ENCODE data around the gene RND3. TPM values are rescaled to one million over a fixed set of nuclear protein-coding genes. Genes with fewer than 3 reads are reported as not detected.

RND3 gene
- total RNA-seq, 2 donors from 2014 or later, result 4.9 to 10.6 TPM

DNA sequence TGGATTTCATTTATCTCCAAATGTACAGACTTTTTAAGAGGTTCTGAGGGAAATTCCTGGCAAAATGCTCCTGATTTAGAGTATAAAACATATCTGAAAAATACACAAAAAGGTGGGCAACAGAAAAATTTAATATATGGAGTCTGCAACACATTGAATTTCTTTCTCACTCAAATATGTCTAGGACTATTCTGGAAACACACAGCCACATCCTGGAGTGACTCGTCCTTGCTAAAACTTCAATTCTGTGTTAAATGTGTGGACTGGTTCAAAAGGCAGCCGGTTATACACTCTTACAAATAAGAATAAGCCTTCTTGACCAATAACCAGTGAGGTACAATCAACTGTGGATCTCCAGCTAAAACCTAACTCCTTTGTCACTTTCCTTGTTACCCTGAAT lies 44.1 kb upstream of the RND3 start:
- Histone ChIP-seq H3K27ac (no peak overlapping the region), H3K36me3 (replicated peaks in 1 of 2; ENCODE audit: insufficient read depth in 1 of 2, low read depth in 2 of 2) (no peaks in the 10 kb centered on the region), H3K27me3 (no peaks in the 10 kb centered on the region), H3K4me3 (no peak overlapping the region), H3K4me1 (no peaks in the 10 kb centered on the region), H3K9me3 (no peaks in the 10 kb centered on the region)
- TF ChIP-seq, protein P1, sequence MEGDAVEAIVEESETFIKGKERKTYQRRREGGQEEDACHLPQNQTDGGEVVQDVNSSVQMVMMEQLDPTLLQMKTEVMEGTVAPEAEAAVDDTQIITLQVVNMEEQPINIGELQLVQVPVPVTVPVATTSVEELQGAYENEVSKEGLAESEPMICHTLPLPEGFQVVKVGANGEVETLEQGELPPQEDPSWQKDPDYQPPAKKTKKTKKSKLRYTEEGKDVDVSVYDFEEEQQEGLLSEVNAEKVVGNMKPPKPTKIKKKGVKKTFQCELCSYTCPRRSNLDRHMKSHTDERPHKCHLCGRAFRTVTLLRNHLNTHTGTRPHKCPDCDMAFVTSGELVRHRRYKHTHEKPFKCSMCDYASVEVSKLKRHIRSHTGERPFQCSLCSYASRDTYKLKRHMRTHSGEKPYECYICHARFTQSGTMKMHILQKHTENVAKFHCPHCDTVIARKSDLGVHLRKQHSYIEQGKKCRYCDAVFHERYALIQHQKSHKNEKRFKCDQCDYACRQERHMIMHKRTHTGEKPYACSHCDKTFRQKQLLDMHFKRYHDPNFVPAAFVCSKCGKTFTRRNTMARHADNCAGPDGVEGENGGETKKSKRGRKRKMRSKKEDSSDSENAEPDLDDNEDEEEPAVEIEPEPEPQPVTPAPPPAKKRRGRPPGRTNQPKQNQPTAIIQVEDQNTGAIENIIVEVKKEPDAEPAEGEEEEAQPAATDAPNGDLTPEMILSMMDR (IDR thresholded peaks at IDR 0.05), result no peak
- no peak for TF ChIP-seq POLR2A (IDR thresholded peaks at IDR 0.05)
- 50 to 75% methylated on average over 2 of the region's 2 CpGs for WGBS, 2 donors
- ATAC-seq, result no peak
- intact Hi-C loops (cut with DNase I), result no loop called here
- DNase-seq, result no peak

DNA sequence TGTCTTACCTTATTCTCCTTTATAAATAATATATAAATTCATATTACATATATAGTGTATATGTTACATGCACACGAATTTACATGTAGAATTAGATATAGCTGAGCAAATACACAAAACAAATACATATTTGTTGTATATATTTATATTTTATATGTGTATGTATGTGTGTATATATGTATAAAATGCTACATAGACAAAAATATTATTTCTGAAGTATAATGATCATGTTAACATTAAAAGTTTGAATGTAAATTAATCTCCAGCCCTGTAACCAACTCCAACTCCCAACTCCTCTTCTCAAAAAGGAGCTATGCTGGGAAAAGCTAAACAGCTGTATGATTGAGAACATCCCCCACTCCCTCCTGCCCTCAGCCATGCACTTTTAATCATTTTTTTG lies 42.7 kb upstream of the RND3 start:
- Histone ChIP-seq H3K4me1 (no peaks in the 10 kb centered on the region), H3K36me3 (replicated peaks in 1 of 2; ENCODE audit: insufficient read depth in 1 of 2, low read depth in 2 of 2) (no peaks in the 10 kb centered on the region), H3K9me3 (no peaks in the 10 kb centered on the region), H3K4me3 (no peak overlapping the region), H3K27ac (no peak overlapping the region), H3K27me3 (no peaks in the 10 kb centered on the region)
- TF ChIP-seq, protein P1 (IDR thresholded peaks at IDR 0.05), result no peak
- no peak for TF ChIP-seq POLR2A (IDR thresholded peaks at IDR 0.05)
- DNase-seq (no peak), ATAC-seq (no peak)
- WGBS, 2 donors, result 31 to 37% methylated on average over 1 of the region's 1 CpG
- intact Hi-C loops (cut with DNase I), result no loop called here

DNA sequence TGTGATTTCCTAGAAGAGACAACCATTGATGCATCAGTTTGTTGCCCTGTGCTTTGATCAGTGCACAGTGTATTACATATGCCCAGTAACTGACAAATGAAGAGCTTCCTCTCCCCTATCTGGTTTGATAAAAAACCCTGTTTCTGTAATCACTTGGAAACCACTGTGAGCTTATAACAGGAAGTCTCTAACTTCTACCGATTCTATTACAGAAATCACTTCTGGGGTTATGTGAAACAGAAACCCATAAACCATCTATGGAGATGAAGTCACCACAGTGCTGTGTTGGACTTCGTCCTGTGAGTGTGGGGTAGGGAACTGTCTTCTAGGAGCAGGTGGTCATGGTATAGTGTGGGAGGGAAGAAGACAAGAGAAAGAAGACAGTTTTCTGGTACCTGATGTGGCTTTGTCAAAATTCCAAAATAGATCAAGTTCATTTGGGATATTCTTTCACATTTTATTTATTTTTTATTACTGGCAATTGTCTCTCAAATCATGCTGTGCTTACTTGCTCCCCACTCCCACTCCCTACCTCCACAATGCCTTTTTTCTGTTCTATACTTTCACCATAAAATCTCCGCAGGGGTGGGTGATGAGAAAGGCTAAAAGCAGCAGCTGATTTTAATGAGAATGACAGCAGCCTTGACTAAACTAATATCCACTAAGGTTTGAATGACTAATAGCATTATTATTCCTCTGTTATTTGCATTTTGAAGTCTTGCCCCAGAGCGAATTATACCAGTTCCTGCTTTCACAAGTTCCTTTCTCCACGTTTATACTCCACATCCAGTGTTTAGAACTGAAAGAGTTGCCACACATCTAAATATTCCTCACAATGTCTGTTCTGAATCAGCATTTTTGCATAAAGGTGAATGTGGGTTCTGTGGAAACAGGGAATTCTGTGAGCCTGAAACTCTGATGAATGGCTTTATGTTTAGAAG lies 41.7 kb upstream of the RND3 start:
- TF ChIP-seq, protein P1 (IDR thresholded peaks at IDR 0.05), result no peak
- TF ChIP-seq POLR2A (IDR thresholded peaks at IDR 0.05), result no peak
- 38 to 45% methylated on average over 5 of the region's 5 CpGs for WGBS, 2 donors
- intact Hi-C loops (cut with DNase I), result no loop called here
- Histone ChIP-seq H3K36me3 (replicated peaks in 1 of 2; ENCODE audit: insufficient read depth in 1 of 2, low read depth in 2 of 2) (no peaks in the 10 kb centered on the region), H3K27me3 (no peaks in the 10 kb centered on the region), H3K27ac (no peak overlapping the region), H3K4me3 (no peak overlapping the region), H3K9me3 (no peaks in the 10 kb centered on the region), H3K4me1 (no peaks in the 10 kb centered on the region)
- DNase-seq (no peak), ATAC-seq (no peak)

DNA sequence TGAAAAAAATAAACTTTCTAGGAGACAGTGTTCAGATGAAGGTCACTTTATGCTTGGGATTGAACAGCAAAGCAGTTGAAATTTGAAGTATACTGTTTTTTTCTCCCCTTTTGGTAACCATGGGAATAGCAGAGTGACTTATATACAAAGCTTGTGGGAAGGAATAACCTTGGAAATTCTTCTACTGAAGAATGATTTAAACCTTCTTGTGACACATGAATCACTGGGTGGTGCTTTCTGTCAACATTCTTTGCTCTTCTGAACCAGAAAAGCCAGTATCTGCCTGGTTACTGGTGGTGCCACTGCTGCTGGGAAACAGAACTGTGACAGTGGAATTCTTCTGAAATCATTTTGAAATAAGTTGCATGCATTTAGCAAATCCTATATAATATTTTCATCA lies 39.4 kb upstream of the RND3 start:
- intact Hi-C loops (cut with DNase I), result no loop called here
- no peak overlapping the region for H3K27ac ChIP-seq
- no peak for DNase-seq
- no peaks in the 10 kb centered on the region for H3K9me3 ChIP-seq
- H3K4me1 ChIP-seq, result no peaks in the 10 kb centered on the region
- H3K36me3 ChIP-seq (replicated peaks in 1 of 2; ENCODE audit: insufficient read depth in 1 of 2, low read depth in 2 of 2), result no peaks in the 10 kb centered on the region
- H3K4me3 ChIP-seq, result no peak overlapping the region
- H3K27me3 ChIP-seq, result no peaks in the 10 kb centered on the region
- no peak for ATAC-seq
- TF ChIP-seq, protein P1 (IDR thresholded peaks at IDR 0.05), result no peak
- TF ChIP-seq POLR2A (IDR thresholded peaks at IDR 0.05), result no peak

DNA sequence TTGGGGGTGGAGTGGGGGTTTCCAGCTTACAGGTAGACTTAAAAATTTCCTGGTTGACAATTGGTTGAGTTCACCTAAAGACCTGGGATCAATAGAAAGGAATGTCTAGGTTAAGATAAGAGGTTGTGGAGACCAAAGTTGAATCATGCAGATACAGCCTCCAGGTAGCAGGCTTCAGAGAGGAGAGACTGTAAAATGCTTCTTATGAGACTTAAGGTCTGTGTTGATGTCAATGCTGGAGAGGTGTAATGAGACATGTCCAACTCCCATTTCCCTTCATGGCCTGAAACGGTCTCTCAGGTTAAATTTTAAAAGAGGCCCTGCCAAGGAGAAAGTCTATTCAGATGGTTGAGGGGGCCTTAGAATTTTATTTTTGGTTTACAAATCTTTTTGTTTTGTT lies 38.5 kb upstream of the RND3 start:
- no peak for ATAC-seq
- DNase-seq, result no peak
- no peak overlapping the region for H3K4me3 ChIP-seq
- H3K27ac ChIP-seq, result no peak overlapping the region
- intact Hi-C loops (cut with DNase I), result no loop called here
- H3K9me3 ChIP-seq, result no peaks in the 10 kb centered on the region
- WGBS, 2 donors, result 39 to 45% methylated on average over 1 of the region's 1 CpG
- H3K4me1 ChIP-seq, result no peaks in the 10 kb centered on the region
- no peaks in the 10 kb centered on the region for H3K36me3 ChIP-seq (replicated peaks in 1 of 2; ENCODE audit: insufficient read depth in 1 of 2, low read depth in 2 of 2)
- TF ChIP-seq, protein P1 (IDR thresholded peaks at IDR 0.05), result no peak
- no peak for TF ChIP-seq POLR2A (IDR thresholded peaks at IDR 0.05)
- H3K27me3 ChIP-seq, result no peaks in the 10 kb centered on the region

Data from body of pancreas (tissue), 4 donors.